Heart right ventricle (tissue), 16 donors: ENCODE measurements around the gene TMEM218. TPM values are rescaled to one million over a fixed set of nuclear protein-coding genes. Genes with fewer than 3 reads are reported as not detected.

Source experiments
- ATAC-seq, 8 donors: fragments of 200-7000 bp; cut with Tn5 transposase; one replicate each; pipeline ENCODE4 v1.9.1; 2020; ENCODE audit warnings: mild to moderate bottlenecking in 8 of 8, moderate library complexity in 8 of 8, moderate number of reproducible peaks in 1 of 8
- DNase-seq, 2 donors: peaks; one replicate each; pipeline ENCODE4 v3.0.0-alpha.2; 2020
- H3K27ac ChIP-seq, 10 donors: fragments of 200-600 bp; sonication (generic) in 2 of 10; one replicate each; pipeline versions ENCODE4 v1.5.0 to v1.8.0; 2020 to 2022; ENCODE audit warnings: mild to moderate bottlenecking in 3 of 10
- H3K27me3 ChIP-seq, 7 donors: fragments of 200-600 bp; one replicate each; pipeline ENCODE4 v1.8.0; 2021 to 2022; ENCODE audit warnings: mild to moderate bottlenecking in 2 of 7
- H3K36me3 ChIP-seq, 9 donors: fragments of 200-600 bp; sonication (generic) in 1 of 9; one replicate each; pipeline versions ENCODE4 v1.5.0 to v1.8.0; 2020 to 2022; ENCODE audit warnings: mild to moderate bottlenecking in 2 of 9
- H3K4me1 ChIP-seq, 9 donors: fragments of 200-600 bp; sonication (generic) in 1 of 9; one replicate each; pipeline versions ENCODE4 v1.5.0 to v1.8.0; 2020 to 2022; ENCODE audit warnings: mild to moderate bottlenecking in 4 of 9
- H3K4me3 ChIP-seq, 10 donors: fragments of 200-600 bp; sonication (generic) in 2 of 10; one replicate each; pipeline versions ENCODE4 v1.5.0 to v1.8.0; 2020 to 2022; ENCODE audit warnings: mild to moderate bottlenecking in 7 of 10, moderate library complexity in 2 of 10
- H3K9me3 ChIP-seq, 11 donors: fragments of 200-600 bp in 10 of 11; sonication (generic) in 2 of 11; one replicate each; pipeline versions ENCODE4 v1.5.0 to v1.8.0; 2013 to 2022; ENCODE audit warnings: mild to moderate bottlenecking in 2 of 11, control low read depth in 1 of 11, moderate library complexity in 1 of 11
- CTCF ChIP-seq, 9 donors: fragments of 200-600 bp; sonication (generic) in 2 of 9; IDR thresholded peaks; one replicate each; pipeline versions ENCODE4 v1.5.0 to v1.8.0; 2021 to 2022; ENCODE audit warnings: antibody characterized with exemption in 9 of 9, mild to moderate bottlenecking in 5 of 9, moderate library complexity in 1 of 9
- WGBS, 2 donors: extraction: QIAGEN DNeasy Blood & Tissue Kit; methylation state at CpG; one replicate each; pipeline ENCODE4 v1.1.7; 2013; ENCODE audit warnings: inconsistent platforms in 1 of 2; 5-methylcytosine and 5-hydroxymethylcytosine counted together
- intact Hi-C, 10 donors: fragments of 100-400 bp; cut with DNase I; formaldehyde crosslinking; loops; one replicate each; pipeline versions ENCODE4 v1.11.1 to v1.14.2; 2022
- polyA plus RNA-seq, 2 donors: library from polyadenylated mRNA; stranded (reverse); fragments of 200-250 nt; gene quantifications; one replicate each; pipeline ENCODE4 v1.2.3, GENCODE V29; 2013
- total RNA-seq, 10 donors: library from RNA; stranded (reverse); fragmentation: NEBNext Ultra II Directional in 3 of 10; extraction: Animal tissue kit (Norgen Biotek cat#: 25700) in 3 of 10; gene quantifications; one replicate each; pipeline versions ENCODE4 v1.2.1 to v1.2.4, GENCODE V29; 2021 to 2023
- donor health status: Arrhythmogenic right ventricular cardiomyopathy.
- donor health status: ischemic (EF 13 %, LVEDD 7.1; RV severe dilation, severe dysfunction).
- donor health status: healthy with polysubstance abuse.
- donor health status: DM: no; HTN: yes; CAD: no.
- donor health status: DM: no; HTN: no; CAD: no.
- donor health status: ischemic (EF 25% LVEDD 6.9; RV normal size, moderate dysfunction).
- donor health status: ischemic (EF 25% LVEDD 5.7; RV mildly dilated, moderate dysfunction).
- donor health status: healthy.
- donor health status: DM: yes; HTN: yes; CAD: no.
- donor health status: Ischemic cardiomyopathy.
- donor health status: ischemic (EF 35%, LVEDD 5.7; RV mildly dilated, moderate dysfunction).
- donor health status: nonischemic (EF 11% LVEDD 7.7; RV severe dilation, severe dysfunction).
- donor health status: DM: yes; HTN: yes; CAD: no.
- donor health status: PGD.
- donor health status: ischemic (EF 29% LVEDD 5.4; RV normal size, mild dysfunction).
- donor health status: nonischemic (EF 23%, LVEDD 6.1; RV moderate dilation, normal function).

Gene TMEM218
- total and polyA plus RNA-seq, 12 donors: 4.5 to 17.1 (median 6.9) TPM

GRCh38 chr11:125055107-125055715 lies 56.2 kb downstream of the TMEM218 start:
- Histone ChIP-seq H3K9me3 (peaks cover 0 to 4% (median 0%) of the 10 kb centered on the region in 11 donors), H3K4me3 (no peak overlapping the region), H3K27ac (no peak overlapping the region), H3K27me3 (no peaks in the 10 kb centered on the region), H3K36me3 (no peaks in the 10 kb centered on the region), H3K4me1 (no peaks in the 10 kb centered on the region)
- TF ChIP-seq CTCF (IDR thresholded peaks at IDR 0.05): no peak
- ATAC-seq (no peak), DNase-seq (no peak)
- WGBS, 2 donors: 61 to 62% methylated on average over 2 of the region's 2 CpGs
- intact Hi-C loops: no loop called here

DNA sequence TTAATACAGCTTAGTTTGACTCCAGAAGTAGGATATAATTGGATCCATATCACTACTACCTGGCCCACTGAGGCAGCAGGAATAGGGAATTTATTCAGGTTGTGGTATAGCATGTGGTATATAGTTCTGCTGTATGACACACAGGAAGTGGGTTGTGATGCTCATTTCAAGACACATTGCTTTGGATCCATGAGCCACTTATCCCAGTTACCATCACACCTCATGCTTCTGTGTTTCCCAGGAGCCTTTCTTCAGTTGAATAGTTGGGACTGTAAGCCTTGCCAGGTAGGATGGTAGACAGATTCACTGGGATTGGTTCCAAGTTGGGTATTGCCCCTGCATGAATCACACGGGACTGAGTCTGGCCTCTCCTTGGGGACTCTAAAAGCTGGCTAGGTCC lies 58.3 kb downstream of the TMEM218 start:
- Histone ChIP-seq H3K27me3 (no peaks in the 10 kb centered on the region), H3K4me3 (no peak overlapping the region), H3K27ac (no peak overlapping the region), H3K36me3 (no peaks in the 10 kb centered on the region), H3K9me3 (peaks cover 0 to 4% (median 0%) of the 10 kb centered on the region in 11 donors), H3K4me1 (no peaks in the 10 kb centered on the region)
- ATAC-seq (no peak), DNase-seq (no peak)
- intact Hi-C loops: no loop called here
- WGBS, 2 donors: 77 to 85% methylated on average over 1 of the region's 1 CpG
- no peak for TF ChIP-seq CTCF (IDR thresholded peaks at IDR 0.05)

DNA sequence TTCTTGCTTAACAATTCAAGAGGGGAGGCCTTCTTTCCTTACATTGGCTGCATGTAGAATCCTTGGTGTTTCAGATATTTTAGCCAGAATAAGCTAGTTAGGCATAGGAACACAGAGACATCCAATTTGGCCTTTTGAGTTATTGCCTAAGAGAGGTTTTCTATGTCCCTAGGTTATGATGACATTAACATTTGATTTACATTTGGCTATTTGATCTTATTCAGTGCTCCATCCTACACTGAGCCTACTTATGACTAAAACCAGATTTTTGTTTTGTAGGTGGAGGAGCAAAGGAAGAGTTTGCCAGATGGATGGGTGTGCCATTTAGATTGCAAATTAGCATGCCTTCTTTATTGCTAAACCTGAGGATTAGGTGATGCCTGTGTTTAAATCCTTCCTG lies 59.4 kb downstream of the TMEM218 start:
- Histone ChIP-seq H3K27ac (no peak overlapping the region), H3K4me1 (no peaks in the 10 kb centered on the region), H3K9me3 (peaks cover 0 to 4% (median 0%) of the 10 kb centered on the region in 11 donors), H3K27me3 (no peaks in the 10 kb centered on the region), H3K36me3 (no peaks in the 10 kb centered on the region), H3K4me3 (no peak overlapping the region)
- no peak for DNase-seq
- no peak for TF ChIP-seq CTCF (IDR thresholded peaks at IDR 0.05)
- no peak for ATAC-seq
- intact Hi-C loops: no loop called here

- Histone ChIP-seq H3K27ac (no peak overlapping the region), H3K4me1 (no peaks in the 10 kb centered on the region), H3K9me3 (peaks cover 0 to 7% (median 0%) of the 10 kb centered on the region in 11 donors), H3K4me3 (no peak overlapping the region), H3K27me3 (no peaks in the 10 kb centered on the region), H3K36me3 (no peaks in the 10 kb centered on the region)
- ATAC-seq (no peak), DNase-seq (no peak)
- intact Hi-C loops: no loop called here
- TF ChIP-seq CTCF (IDR thresholded peaks at IDR 0.05): no peak
- WGBS, 2 donors: 94 to 96% methylated on average over 4 of the region's 4 CpGs
Measured at GRCh38 chr11:125049164-125049792, 62.1 kb downstream of the TMEM218 start.

Other genes with a start within 250 kb of the TMEM218 start
- 1 to 10 TPM; 1.5 to 7.8 (median 3.6) TPM for gene ROBO3, start 246.2 kb downstream of the TMEM218 start, total RNA-seq
- gene ROBO3, start 246.2 kb downstream of the TMEM218 start, polyA plus RNA-seq: 10 to 100 TPM in 1 of 2 donors, 1 to 10 TPM in 1; 4.9 to 19.8 TPM
- 10 to 100 TPM; 14.2 to 42.6 (median 22.0) TPM for gene ROBO4, start 213.8 kb downstream of the TMEM218 start, total RNA-seq
- 10 to 100 TPM; 17.9 to 39.1 TPM for gene ROBO4, start 213.8 kb downstream of the TMEM218 start, polyA plus RNA-seq
- gene HEPN1, start 192.4 kb downstream of the TMEM218 start, total RNA-seq: not detected
- under 1 TPM in 1 of 2 donors, not detected in 1; 0.03 TPM for gene HEPN1, start 192.4 kb downstream of the TMEM218 start, polyA plus RNA-seq
- gene HEPACAM, start 175.6 kb downstream of the TMEM218 start, total RNA-seq: 1 to 10 TPM in 1 of 10 donors, under 1 TPM in 7, not detected in 2; 0.12 to 1.3 (median 0.35) TPM
- under 1 TPM; 0.22 to 0.52 TPM for gene HEPACAM, start 175.6 kb downstream of the TMEM218 start, polyA plus RNA-seq
- gene CCDC15, start 157.4 kb downstream of the TMEM218 start, total RNA-seq: under 1 TPM; 0.07 to 0.83 (median 0.20) TPM
- gene CCDC15, start 157.4 kb downstream of the TMEM218 start, polyA plus RNA-seq: under 1 TPM; 0.10 to 0.44 TPM
- gene SLC37A2, start 48.3 kb downstream of the TMEM218 start, total RNA-seq: 10 to 100 TPM in 1 of 10 donors, 1 to 10 TPM in 7, under 1 TPM in 2; 0.74 to 10.5 (median 1.7) TPM
- gene SLC37A2, start 48.3 kb downstream of the TMEM218 start, polyA plus RNA-seq: under 1 TPM; 0.74 to 0.88 TPM
- 1 to 10 TPM; 3.1 to 5.8 (median 4.9) TPM for gene PKNOX2, start 53.1 kb upstream of the TMEM218 start, total RNA-seq
- 1 to 10 TPM; 2.5 to 3.1 TPM for gene PKNOX2, start 53.1 kb upstream of the TMEM218 start, polyA plus RNA-seq